Measurements from ENCODE around the gene SLC4A3. TPM values are rescaled to one million over a fixed set of nuclear protein-coding genes. Genes with fewer than 3 reads are reported as not detected.
"Not testable (repeated sequence)": the region's sequence is repeated elsewhere in the genome, so short reads cannot be mapped to it uniquely, and the experiment has no call there.

Gene SLC4A3
- total RNA-seq, 1 donor from 2014 or later = not detected

DNA sequence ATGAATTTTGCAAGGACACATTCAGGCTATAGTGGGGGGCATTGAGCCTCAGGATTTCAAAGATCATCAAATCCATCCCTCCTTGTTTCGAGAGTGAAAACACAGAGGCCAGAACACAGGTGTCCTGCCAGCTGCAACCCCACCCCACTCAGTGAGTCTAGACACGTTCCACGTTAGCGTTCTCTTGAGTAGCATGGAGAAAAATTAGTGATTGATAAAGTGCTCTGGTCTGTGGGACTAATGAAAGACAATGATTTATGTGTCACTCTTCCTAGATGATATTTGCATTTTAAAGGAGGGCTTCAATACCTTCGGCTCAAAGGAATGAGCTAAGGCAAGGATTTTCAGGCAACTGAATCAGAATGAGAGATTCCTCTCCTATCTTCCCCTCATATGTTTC lies 43.8 kb downstream of the SLC4A3 start:
- intact Hi-C loops (cut with micrococcal nuclease) = no loop called here

DNA sequence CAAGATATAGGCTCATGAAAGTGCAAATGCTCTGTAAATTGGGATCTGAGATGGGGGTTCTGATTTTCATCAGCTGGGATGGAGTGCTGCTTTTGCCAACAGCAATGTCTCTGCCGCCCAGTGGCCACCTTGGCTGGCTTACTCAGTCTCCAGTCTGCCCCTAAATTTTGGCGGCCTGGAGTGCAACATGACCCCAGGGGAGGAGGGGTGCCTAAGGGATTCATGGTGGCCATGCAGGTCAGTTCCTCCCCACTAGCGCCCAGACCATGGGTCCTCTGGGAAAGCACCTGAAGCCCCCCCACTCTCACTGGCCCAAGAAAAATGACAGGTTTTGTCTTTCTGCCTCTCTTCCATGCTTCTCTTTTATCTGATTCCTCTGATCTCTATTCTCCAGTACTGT lies 45.0 kb downstream of the SLC4A3 start:
- intact Hi-C loops (cut with micrococcal nuclease) = no loop called here

DNA sequence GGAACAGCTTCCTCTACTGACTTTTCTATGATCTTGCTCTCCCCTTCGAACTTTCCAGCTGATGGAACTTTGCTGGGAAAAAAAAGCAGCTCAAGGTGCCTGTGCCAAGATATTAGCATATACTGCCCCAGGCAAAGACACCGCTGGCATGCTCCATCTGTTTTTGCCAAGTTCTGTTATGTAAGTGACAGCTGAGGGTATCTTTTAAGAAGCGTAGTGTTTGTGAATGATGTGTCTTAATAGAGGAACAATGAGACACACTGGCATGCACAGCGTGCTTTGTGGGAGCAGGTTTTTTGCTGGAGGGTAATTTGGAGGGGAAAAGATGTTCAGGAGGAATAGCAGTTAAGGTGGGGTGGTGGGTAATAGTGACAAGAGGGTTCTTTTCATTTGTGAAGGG lies 47.8 kb downstream of the SLC4A3 start:
- intact Hi-C loops (cut with micrococcal nuclease) = no loop called here

DNA sequence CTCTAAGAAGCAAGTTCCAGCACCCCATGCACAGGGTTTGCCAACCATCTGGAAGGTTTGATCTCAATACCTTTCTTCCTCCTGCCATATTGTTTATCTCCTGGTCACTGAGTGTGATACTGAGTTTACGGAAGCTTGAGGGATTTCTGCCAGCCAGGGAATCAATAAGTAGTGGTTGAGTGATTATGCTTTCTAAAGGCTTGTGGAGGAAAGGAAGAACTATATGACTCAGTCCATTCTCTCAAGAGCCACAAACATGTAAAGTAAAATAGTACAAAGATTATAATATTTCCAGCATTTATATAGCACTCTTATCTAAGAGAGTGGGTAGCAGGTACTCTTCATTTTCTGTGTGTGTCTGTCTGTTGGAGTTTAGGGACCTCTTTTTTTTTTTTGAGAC lies 49.2 kb downstream of the SLC4A3 start:
- intact Hi-C loops (cut with micrococcal nuclease) = no loop called here

DNA sequence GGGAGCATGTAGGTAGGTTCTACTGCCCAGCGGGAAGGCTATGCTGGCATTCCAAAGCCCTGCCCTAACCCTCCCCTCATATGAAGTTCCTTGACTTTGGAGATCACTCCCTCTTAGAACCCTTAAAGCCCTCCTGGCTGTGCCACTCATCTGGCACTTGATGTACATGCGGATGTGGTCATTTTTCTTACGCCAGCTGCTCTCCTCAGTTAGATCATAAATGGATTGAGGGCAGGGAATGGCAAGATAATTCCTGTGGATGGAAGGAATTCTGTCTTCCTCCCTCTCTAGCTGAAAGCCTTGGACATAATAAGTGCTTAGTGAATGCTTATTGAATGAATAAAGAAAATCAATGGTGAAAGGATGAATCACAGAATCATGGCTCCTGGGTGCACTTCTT lies 51.6 kb downstream of the SLC4A3 start:
- intact Hi-C loops (cut with micrococcal nuclease) = no loop called here

DNA sequence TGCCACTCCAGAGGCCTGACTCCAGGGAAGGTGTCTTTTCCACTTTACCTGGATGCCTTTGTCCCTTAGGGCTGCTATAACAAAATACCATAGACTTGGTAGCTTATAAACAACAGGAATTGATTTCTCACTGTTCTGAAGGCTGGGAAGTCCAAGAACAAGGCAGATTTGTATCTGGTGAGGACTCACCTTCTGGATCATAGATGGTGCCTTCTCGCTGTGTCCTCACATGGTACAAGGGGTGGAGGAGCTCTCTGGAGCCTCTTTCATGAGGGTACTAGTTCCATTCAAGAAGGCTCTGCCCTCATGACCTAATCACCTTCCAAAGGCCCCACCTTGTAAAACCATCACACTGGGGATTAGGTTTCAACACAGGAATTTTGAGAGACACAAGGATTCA lies 52.1 kb downstream of the SLC4A3 start:
- intact Hi-C loops (cut with micrococcal nuclease) = no loop called here

DNA sequence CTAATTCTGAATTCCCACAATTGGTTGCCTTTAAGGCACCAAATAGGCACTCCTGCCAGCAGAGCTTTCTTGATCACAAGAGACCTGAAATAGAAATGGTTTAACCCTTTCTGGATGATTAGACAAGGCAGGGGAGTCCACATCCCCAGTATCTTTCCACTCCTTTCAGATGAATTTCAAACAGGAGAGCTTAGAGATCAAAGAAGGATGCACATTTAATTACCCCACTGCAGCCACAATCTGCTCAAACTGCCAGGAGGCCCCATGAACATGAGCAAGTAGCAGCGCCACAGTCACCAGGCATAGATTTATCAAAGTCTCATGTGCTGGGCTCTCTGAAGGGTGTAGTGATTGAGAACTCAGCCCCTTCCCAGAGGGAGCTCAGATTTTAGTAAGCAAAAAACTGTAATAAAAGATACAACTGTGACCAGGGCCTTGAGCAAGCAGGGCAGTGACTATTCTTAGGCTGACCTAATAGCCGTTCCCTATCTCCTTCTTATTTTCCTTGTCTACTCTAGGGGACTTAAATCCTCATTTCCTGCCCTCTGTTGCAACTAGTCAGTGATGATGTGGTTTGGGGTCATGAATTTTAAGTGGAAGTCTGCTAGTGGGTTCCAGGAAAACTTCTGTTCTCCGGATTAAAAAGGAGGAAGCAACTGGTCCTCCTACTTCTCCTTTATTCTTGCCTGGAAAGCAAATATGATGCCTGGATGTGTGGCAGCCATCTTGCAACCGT lies 53.7 kb downstream of the SLC4A3 start:
- intact Hi-C loops (cut with micrococcal nuclease) = no loop called here

DNA sequence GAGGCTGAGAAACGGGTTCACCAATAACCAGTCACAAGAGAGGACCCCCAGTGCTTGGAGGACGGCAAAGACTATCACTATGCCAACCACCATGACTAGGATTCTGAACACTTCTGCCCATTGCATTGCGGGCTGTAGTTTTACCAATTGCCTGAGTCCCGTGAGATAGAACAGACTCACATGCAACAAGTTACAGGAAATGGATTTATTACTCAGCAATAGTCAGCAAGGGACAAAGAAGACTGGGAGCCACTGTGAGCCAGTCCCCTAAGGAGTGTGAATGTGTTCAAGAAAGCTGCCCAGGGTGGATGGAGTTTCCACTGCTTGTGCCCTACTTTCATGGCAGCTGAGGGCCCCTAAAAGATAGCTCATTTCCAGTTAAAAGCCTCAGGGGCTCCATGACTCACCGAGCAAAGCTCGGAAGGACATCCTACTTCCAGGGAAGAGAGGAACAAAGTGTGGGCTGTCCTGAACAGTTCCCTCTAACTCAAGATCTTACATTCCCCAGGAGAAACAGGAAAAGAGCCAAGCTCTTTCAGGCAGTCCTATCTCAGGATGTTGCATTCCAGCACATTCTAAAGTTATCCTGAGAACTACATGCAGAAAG lies 54.4 kb downstream of the SLC4A3 start:
- intact Hi-C loops (cut with micrococcal nuclease) = no loop called here

DNA sequence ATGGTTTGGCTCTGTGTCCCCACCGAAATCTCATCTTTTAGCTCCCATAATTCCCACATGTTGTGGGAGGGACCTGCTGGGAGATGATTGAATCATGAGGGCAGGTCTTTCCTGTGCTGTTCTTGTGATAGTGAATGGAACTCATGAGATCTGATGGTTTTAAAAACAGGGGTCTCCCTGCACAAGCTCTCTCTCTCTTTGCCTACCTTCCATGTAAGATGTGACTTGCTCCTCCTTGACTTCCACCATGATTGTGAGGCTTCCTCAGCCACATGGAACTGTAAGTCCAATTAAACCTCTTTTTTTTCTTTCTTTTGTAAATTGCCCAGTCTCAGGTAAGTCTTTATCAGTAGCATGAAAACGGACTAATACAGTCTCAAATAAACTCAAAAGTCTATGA lies 56.0 kb downstream of the SLC4A3 start:
- intact Hi-C loops (cut with micrococcal nuclease) = not testable (repeated sequence)

DNA sequence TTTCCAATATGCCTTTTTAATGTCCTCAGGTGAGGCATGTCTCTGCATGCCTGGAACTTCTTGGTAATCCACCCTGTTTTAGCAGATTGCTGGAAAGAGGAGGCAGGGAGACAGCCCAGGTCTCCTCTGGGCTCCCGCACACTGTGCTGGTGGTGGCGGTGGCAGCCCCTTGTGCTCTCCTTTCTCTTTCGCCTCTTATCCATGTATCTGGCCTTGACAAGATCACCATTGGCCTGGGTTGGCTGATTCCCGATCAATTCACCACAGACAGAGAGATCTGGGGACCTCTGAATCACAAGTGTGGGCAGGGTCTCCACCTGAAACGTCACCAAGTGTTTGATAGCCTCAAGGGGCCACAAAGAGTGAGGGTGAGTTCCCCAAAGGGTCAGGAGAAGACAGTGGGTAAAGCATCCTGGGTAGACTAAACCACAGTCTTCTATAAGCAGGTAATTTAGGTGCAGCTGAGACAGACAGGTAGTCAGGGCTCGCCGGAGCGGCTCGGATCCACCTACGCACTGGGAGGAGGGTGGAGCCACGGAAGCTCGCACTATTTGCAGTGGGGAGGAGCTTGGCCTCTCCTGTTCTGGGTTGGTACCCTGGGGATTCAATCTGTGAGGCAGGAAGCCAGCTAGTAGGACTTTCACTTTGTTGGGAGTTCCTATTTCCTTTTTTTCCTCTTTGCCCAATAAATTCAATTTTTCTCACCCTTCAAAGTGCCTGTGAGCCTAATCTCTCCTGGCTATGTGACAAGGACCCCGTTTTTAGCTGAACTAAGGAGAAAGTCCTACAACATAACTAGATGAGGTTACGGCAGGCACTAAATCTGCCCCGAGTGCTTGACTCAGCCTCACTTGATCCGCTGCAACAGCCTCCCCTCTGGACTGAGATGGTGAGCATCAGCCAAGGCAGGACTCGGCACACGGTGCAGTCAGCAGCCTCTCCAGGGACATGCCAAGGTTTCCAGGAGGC lies 57.6 kb downstream of the SLC4A3 start:
- intact Hi-C loops (cut with micrococcal nuclease) = loop anchor here (5.0 kb wide), 1 partner anchor 188 kb away; the partner anchor contains the start of gene GMPPA

DNA sequence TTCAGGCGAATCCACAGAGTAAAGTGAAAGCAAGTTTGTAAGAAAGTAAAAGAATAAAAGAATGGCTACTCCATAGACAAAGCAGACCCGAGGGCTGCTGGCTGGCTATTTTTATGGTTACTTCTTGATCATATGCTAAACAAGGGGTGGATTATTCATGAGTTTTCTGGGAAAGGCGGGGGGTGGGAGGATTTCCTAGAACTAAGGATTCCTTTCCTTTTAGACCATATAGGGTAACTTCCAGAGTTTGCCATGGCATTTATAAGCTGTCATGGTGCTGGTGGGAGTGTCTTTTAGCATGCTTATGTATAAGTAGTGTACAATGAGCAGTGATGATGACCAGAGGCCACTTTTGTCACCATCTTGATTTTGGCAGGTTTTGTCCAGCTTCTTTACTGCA lies 59.8 kb downstream of the SLC4A3 start:
- intact Hi-C loops (cut with micrococcal nuclease) = loop anchor here (5.0 kb wide), 1 partner anchor 190 kb away; the partner anchor contains the start of gene GMPPA

DNA sequence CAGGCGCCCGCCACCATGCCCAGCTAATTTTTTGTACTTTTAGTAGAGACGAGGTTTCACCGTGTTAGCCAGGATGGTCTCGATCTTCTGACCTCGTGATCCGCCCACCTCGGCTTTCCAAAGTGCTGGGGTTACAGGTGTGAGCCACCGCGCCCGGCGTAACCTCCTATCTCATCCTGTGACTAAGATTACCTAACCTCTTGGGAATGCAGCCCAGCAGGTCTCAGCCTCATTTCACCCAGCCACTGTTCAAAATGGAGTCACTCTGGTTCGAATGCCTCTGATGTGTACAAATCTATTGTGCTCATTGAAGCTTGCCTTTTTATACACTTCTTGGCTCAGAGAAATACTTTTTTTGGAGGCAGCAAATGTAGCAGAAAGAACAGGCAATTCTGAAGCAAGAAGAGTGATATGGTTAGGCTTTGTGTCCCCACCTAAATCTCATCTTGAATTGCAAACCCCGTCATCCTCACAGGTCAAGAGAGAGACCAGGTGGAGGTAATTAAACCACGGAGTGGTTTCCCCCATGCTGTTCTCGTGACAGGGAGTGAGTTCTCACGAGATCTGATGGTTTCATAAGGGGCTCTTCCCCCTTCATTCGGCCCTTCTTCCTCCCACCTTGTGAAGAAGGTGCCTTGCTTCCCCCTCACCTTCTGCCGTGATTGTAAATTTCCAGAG lies 60.6 kb downstream of the SLC4A3 start:
- intact Hi-C loops (cut with micrococcal nuclease) = loop anchor here (5.0 kb wide), 1 partner anchor 191 kb away; the partner anchor contains the start of gene GMPPA

DNA sequence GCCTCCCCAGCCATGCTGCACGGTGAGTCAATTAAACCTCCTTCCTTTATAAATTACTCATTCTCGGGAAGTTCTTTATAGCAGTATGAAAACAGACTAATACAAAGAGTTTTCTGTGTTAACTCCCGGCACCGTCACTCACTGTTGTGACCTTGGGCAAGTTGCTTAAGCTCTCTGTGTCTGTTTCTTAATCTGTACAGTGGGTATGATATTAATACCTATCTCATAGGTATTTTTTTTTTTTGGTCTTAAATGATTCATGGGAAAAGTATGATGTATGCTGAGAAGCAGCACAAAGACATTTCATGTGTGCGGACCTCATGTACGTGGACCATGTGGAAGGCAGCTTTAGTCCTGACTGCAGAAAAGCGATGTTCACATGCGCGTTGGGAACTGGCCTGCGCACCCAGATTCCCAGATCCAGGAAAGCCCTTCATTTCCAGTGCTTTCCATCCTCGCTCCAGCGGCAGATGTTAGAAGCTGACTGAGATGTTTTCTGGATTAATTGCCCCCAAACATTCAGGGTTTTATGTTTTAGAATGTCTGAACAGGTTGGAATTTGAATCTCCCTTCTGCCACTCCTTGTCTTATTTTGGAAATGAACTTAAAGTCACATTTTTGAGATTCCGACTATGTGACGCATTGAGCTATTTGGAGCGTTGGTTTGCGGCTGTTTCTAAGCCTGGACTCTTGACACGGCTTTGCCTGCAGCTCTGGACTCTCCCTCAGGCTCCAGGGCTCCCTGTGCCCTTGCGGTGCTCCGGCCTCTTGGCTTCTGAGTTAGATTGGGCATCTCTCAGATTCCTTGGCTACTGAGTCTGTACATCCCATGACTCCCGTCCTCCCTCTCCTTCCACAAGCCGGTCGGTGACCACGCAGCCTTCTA lies 61.4 kb downstream of the SLC4A3 start:
- intact Hi-C loops (cut with micrococcal nuclease) = loop anchor here (1.0 to 5.0 kb wide), 4 partner anchors 47 to 1883 kb away; partner anchors contain the start of genes EPHA4 and GMPPA

DNA sequence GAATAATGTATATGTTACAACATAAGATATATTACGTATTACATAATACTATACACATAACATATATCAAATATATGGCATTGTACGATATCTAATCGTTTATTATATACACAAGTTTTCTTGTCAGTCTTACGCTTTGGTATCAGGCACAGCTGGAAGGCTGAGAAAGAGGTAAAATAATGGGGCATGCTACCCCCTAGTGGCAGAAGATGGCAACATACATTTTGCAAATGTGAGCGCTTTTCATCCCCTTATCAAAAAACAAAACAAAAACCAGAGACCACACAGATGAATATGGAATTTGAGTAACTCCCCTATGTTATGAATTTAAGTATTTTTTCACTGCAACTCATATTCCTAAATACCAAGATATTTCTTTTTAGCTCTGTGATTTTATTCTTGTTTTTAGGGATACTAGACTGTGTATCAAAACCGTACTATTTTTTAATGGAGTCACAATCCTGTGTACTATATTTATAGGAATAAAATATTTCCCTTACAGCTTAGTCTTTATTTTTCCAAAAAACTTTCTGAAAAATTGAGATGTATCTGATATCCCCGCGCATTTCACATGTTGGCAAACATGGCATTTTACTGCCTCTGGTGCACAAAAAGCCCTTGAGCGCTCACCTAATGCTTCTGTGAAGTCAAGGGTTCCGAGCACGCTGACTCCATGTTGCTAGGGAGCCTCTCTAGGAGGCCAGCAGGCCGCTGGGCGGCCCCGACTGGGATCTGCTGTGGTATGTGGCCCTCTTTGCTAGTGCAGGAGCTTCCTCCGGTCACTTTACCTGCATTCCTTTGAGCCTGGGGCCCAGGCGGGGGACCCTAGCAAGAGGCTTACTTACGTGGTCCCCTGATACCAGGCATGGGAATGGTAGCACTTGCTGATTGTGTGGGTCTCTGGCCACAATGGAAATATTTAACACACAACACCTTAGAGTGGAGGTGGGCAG lies 62.5 kb downstream of the SLC4A3 start:
- intact Hi-C loops (cut with micrococcal nuclease) = loop anchor here (1.0 to 5.0 kb wide), 4 partner anchors 48 to 1882 kb away; partner anchors contain the start of genes EPHA4 and GMPPA

DNA sequence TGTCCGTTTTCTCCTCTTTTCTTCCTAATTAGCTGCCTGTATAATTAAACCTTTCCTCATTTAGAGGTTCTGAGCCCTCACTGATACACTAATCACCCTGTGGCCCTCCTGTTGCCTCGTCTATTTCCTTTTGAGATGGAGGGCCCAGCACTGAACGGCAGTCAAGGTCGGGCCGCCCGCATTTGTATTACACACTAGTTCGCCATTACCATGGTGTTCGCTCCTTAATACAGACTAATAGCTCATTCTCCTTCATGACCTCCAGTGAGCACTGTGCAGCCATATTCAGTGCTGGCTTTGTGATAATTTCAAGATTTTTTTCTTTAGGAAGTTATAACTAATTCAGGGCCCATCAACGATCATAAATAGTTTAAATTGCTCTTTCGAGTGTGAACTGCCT lies 64.1 kb downstream of the SLC4A3 start:
- intact Hi-C loops (cut with micrococcal nuclease) = no loop called here

All from T-helper 1 cell treated with Interleukin-12 subunit alpha and Interleukin-12 subunit beta and Interleukin-4 antibody, amounts not matched to agents 30 ng/mL and 1 ng/mL, for 36 hours (primary cell).